Vagina (tissue), 2 donors: ENCODE measurements around the gene CCDC194. TPM values are rescaled to one million over a fixed set of nuclear protein-coding genes. Genes with fewer than 3 reads are reported as not detected.
A peak's percentile ranks its signal among the peaks of the same experiment; 100 is the strongest.

Source experiments
- DNase-seq, 2 donors: peaks; one replicate each; pipeline ENCODE4 v3.0.0-alpha.2; 2017; ENCODE audit errors: extremely low spot score in 2 of 2
- H3K27ac ChIP-seq: fragments of 200-600 bp; sonication (generic); one replicate; pipeline ENCODE4 v1.5.1; 2019
- H3K27me3 ChIP-seq: fragments of 200-600 bp; sonication (generic); one replicate; pipeline ENCODE4 v1.5.1; 2019
- H3K36me3 ChIP-seq, 2 donors: fragments of 200-600 bp; sonication (generic); one replicate each; pipeline ENCODE4 v1.5.1; 2017 to 2019
- H3K4me1 ChIP-seq: fragments of 200-600 bp; sonication (generic); one replicate; pipeline ENCODE4 v1.5.1; 2019
- H3K4me3 ChIP-seq, 2 donors: fragments of 200-600 bp; sonication (generic); 1 replicate in 1 of 2; 2 replicates in 1 of 2; pipeline ENCODE4 v1.5.1; 2016 to 2019
- H3K9me3 ChIP-seq: fragments of 200-600 bp; sonication (generic); one replicate; pipeline ENCODE4 v1.5.1; 2019
- POLR2A ChIP-seq, 2 donors: fragments of 450-650 bp; IDR thresholded peaks; one replicate each; pipeline ENCODE4 v1.6.1; 2017; ENCODE audit warnings: antibody characterized with exemption in 2 of 2, mild to moderate bottlenecking in 2 of 2, moderate library complexity in 2 of 2
- POLR2AphosphoS5 ChIP-seq, 2 donors: sonication (generic); formaldehyde crosslinking; IDR thresholded peaks; one replicate each; pipeline ENCODE4 v1.9.0; 2017; ENCODE audit warnings: antibody characterized with exemption in 2 of 2, mild to moderate bottlenecking in 2 of 2, low read depth in 1 of 2; ENCODE audit not compliant: insufficient read depth in 1 of 2
- intact Hi-C: fragments of 100-400 bp; cut with DNase I; formaldehyde crosslinking; loops from one replicate; pipeline ENCODE4 v1.15.1; 2023
- total RNA-seq: library from RNA; depleted of rRNA; stranded (reverse); fragments of >200 nt; gene quantifications from one replicate; pipeline ENCODE4 v1.2.3, GENCODE V29; 2016
- TF ChIP-seq, protein P1 (sequence below), 3 experiments: fragments of 450-650 bp in 2 of 3; fragments of 200-600 bp in 1 of 3; sonication (generic) in 1 of 3; IDR thresholded peaks; one replicate each; pipeline ENCODE4 v1.5.1; 2017 to 2019; ENCODE audit warnings: antibody characterized with exemption in 3 of 3, mild to moderate bottlenecking in 2 of 3, moderate library complexity in 2 of 3

CCDC194 gene
- total RNA-seq, 1 donor from 2014 or later: not detected

DNA sequence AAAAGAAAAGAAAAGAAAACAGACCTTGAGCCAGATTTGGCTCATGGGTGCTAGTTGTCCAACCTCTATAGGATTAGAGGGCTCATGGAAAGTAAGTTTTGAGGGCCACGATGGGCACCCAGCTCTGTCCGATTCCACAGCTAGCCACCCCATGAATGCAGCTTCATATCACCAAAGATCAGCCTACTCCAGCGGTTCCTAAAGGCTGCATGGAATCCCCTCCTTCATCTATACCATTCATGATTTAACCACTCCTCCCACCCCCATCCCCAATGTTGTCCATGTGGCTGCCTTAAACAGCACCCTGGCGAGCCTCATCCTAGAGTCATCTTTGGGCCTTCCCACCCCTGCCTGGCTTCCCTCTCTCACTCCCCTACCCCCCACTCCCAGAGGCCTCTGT is 27.9 kb upstream of the CCDC194 start:
- no peak overlapping the region for H3K27ac ChIP-seq
- no peak for DNase-seq
- intact Hi-C loops: no loop called here
- H3K36me3 ChIP-seq: no peaks in the 10 kb centered on the region
- no peaks in the 10 kb centered on the region for H3K27me3 ChIP-seq
- H3K4me1 ChIP-seq: peaks cover 22% of the 10 kb centered on the region
- H3K9me3 ChIP-seq: no peaks in the 10 kb centered on the region
- TF ChIP-seq POLR2AphosphoS5 (IDR thresholded peaks at IDR 0.05; ENCODE audit: insufficient read depth in 1 of 2, low read depth in 1 of 2) (no peak), POLR2A (IDR thresholded peaks at IDR 0.05) (no peak)
- TF ChIP-seq, protein P1, sequence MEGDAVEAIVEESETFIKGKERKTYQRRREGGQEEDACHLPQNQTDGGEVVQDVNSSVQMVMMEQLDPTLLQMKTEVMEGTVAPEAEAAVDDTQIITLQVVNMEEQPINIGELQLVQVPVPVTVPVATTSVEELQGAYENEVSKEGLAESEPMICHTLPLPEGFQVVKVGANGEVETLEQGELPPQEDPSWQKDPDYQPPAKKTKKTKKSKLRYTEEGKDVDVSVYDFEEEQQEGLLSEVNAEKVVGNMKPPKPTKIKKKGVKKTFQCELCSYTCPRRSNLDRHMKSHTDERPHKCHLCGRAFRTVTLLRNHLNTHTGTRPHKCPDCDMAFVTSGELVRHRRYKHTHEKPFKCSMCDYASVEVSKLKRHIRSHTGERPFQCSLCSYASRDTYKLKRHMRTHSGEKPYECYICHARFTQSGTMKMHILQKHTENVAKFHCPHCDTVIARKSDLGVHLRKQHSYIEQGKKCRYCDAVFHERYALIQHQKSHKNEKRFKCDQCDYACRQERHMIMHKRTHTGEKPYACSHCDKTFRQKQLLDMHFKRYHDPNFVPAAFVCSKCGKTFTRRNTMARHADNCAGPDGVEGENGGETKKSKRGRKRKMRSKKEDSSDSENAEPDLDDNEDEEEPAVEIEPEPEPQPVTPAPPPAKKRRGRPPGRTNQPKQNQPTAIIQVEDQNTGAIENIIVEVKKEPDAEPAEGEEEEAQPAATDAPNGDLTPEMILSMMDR (IDR thresholded peaks at IDR 0.05): no peak
- no peak overlapping the region for H3K4me3 ChIP-seq

DNA sequence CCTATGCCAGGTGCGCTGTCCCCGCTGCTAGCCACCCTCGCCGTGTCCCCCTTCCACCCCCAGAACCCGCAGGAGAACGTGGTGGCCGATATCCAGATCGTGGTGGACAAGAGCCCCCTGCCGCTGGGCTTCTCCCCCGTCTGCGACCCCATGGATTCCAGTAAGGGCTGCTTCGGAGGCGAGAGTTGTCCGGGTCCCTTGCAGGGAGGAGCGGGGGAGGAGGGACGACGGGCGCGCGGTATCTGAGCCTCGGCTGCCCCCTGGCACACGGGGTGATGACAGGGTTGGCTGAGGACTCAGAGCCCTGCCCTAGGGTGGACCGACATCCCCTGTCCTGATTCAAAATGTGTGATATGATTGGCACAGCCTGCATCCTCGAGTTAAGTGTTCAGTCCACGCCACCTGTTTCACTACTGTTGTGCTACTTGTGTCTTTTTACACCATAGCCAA is 26.5 kb upstream of the CCDC194 start:
- no peak for DNase-seq
- no peaks in the 10 kb centered on the region for H3K9me3 ChIP-seq
- H3K27me3 ChIP-seq: no peaks in the 10 kb centered on the region
- peaks cover 22% of the 10 kb centered on the region for H3K4me1 ChIP-seq
- peak overlapping the region; percentile 76 to 93 for H3K4me3 ChIP-seq
- intact Hi-C loops: no loop called here
- TF ChIP-seq POLR2AphosphoS5 (IDR thresholded peaks at IDR 0.05; ENCODE audit: insufficient read depth in 1 of 2, low read depth in 1 of 2) (no peak), POLR2A (IDR thresholded peaks at IDR 0.05) (no peak)
- TF ChIP-seq, protein P1 (IDR thresholded peaks at IDR 0.05): no peak
- peak overlapping the region; percentile 76 for H3K27ac ChIP-seq
- no peaks in the 10 kb centered on the region for H3K36me3 ChIP-seq

DNA sequence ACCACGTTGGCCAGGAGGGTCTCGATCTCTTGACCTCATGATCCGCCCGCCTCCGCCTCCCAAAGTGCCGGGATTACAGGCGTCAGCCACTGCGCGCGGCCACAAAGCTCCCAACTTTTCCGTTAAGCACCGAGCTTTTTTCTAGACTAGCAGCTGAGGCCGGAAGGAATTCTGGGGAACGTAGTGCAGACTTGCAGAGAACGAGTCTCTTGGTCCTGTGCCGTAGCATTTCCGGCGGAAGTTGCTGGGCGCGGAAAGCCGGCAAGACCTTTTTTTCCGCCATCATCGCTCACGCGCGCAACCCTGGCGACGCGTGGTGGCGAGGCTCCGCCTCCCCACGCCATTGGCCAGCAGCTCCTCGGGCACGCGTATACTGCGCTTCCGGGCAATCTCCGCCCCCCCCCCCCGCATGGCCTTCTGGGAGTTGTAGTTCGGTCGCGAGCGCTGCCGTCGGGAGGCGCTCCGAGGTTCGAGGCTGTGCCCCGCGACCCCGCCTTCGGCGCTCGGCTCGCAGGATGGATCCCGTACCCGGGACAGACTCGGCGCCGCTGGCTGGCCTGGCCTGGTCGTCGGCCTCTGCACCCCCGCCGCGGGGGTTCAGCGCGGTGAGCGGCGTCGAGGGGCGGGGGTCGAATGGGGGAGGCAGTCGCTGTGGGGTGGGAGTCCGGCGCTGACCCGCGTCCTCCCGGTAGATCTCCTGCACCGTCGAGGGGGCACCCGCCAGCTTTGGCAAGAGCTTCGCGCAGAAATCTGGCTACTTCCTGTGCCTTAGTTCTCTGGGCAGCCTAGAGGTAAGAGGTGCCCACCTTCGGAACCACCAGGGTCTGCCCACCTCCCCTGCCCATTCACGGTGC is 25.9 kb upstream of the CCDC194 start, which contains the start of gene MVB12A:
Gene MVB12A (plus strand): TSS at position 427 of the 854 bp plus-strand sequence. CDS start 89 bp downstream, at position 516.
- Histone ChIP-seq H3K36me3 (no peaks in the 10 kb centered on the region), H3K4me3 (peak within 1 kb of the TSS; percentile 76 to 93), H3K27me3 (no peaks in the 10 kb centered on the region), H3K9me3 (no peaks in the 10 kb centered on the region), H3K27ac (peak within 1 kb of the TSS; percentile 80), H3K4me1 (peaks cover 19% of the 10 kb centered on the region)
- intact Hi-C loops: no loop called here
- DNase-seq: peak in 1 of 2 donors; percentile 99
- TF ChIP-seq POLR2AphosphoS5 (IDR thresholded peaks at IDR 0.05; ENCODE audit: insufficient read depth in 1 of 2, low read depth in 1 of 2) (peak; percentile 89 to 98), POLR2A (IDR thresholded peaks at IDR 0.05) (no peak)
- TF ChIP-seq, protein P1 (IDR thresholded peaks at IDR 0.05): no peak

DNA sequence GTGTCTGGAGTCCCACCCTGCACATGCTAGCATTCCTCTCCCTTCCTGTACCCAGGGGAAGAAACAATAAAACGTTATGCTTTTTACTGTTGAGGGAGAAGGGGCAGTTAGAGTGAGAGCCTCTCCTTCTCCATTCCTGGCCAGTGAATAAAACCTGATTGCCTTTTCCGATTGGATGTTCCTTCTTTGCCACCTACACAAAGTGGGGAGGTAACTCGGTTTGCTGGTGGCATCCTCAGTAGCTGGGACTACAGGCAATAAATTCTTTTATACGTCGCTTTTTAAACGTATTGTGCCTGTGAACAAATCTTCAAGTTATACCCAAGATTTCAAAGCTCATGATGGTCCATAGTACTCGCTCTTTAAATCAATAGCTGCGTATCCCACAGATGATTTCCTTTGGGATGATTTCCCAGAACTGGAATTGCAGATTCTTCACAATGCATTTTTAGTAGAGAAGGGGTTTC is 25.2 kb upstream of the CCDC194 start:
- Histone ChIP-seq H3K36me3 (no peaks in the 10 kb centered on the region), H3K9me3 (no peaks in the 10 kb centered on the region), H3K4me1 (peaks cover 16% of the 10 kb centered on the region), H3K4me3 (peak overlapping the region; percentile 76 to 93), H3K27me3 (no peaks in the 10 kb centered on the region), H3K27ac (peak overlapping the region; percentile 80)
- intact Hi-C loops: no loop called here
- no peak for DNase-seq
- TF ChIP-seq, protein P1 (IDR thresholded peaks at IDR 0.05): no peak
- no peak for TF ChIP-seq POLR2AphosphoS5 (IDR thresholded peaks at IDR 0.05; ENCODE audit: insufficient read depth in 1 of 2, low read depth in 1 of 2)
- no peak for TF ChIP-seq POLR2A (IDR thresholded peaks at IDR 0.05)

DNA sequence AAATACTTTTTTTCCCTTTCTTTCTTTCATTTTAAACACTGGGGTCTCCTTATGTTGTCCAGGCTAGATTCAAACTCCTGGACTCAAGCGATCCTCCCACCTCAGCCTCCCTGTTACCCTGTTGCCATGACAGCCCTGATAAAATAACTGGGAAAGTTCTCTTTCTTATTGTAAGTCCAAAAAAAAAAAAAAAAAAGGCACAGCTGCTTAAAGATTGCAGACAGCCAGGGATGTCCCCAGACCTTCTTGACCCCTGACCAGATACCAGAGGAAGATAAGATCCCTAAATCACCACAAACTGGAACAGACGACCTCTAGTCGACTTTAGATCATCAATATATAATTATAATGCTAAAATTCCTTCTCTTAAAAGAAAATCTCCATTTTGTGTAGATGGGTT is 24.7 kb upstream of the CCDC194 start:
- Histone ChIP-seq H3K36me3 (no peaks in the 10 kb centered on the region), H3K4me3 (no peak overlapping the region), H3K27ac (peak overlapping the region; percentile 80), H3K9me3 (no peaks in the 10 kb centered on the region), H3K27me3 (no peaks in the 10 kb centered on the region), H3K4me1 (peaks cover 16% of the 10 kb centered on the region)
- intact Hi-C loops: no loop called here
- no peak for TF ChIP-seq POLR2A (IDR thresholded peaks at IDR 0.05)
- TF ChIP-seq POLR2AphosphoS5 (IDR thresholded peaks at IDR 0.05; ENCODE audit: insufficient read depth in 1 of 2, low read depth in 1 of 2): no peak
- TF ChIP-seq, protein P1 (IDR thresholded peaks at IDR 0.05): no peak
- DNase-seq: no peak
